ENCODE measurements around the gene ZNF749.

DNA sequence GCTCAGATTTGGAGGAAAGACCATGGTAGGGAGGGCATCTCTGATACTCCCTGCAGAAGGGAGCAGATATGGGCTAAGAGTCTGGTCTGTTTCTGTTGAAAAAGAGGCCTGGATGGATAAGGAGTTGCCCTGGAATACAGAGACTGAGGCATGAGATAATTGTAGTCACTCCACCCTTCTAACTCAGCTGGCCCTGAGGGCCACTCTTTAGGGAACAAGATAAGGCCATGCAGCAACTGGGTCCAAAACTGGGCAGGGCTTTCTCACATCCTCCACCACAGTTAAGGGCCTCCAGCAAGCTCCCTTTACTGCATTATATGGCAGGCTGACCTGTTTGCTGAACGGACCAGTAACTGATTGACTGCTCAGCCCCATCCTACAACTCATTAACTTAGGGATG is 1.3 kb downstream of the ZNF749 start:
- TF ChIP-seq, protein P1, sequence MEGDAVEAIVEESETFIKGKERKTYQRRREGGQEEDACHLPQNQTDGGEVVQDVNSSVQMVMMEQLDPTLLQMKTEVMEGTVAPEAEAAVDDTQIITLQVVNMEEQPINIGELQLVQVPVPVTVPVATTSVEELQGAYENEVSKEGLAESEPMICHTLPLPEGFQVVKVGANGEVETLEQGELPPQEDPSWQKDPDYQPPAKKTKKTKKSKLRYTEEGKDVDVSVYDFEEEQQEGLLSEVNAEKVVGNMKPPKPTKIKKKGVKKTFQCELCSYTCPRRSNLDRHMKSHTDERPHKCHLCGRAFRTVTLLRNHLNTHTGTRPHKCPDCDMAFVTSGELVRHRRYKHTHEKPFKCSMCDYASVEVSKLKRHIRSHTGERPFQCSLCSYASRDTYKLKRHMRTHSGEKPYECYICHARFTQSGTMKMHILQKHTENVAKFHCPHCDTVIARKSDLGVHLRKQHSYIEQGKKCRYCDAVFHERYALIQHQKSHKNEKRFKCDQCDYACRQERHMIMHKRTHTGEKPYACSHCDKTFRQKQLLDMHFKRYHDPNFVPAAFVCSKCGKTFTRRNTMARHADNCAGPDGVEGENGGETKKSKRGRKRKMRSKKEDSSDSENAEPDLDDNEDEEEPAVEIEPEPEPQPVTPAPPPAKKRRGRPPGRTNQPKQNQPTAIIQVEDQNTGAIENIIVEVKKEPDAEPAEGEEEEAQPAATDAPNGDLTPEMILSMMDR (IDR thresholded peaks at IDR 0.05), result no peak
- no peak for TF ChIP-seq POLR2A (IDR thresholded peaks at IDR 0.05)

Measured in heart left ventricle (tissue), 13 donors.